ENCODE data around the gene ABTB1. TPM values are rescaled to one million over a fixed set of nuclear protein-coding genes. Genes with fewer than 3 reads are reported as not detected.

ABTB1 gene
- total RNA-seq, 1 experiment from 2014 or later = 3.6 TPM

GRCh38 chr3:127710155-127710941 is 37.6 kb downstream of the ABTB1 start:
- intact Hi-C loops (cut with micrococcal nuclease) = no loop called here
- peak overlapping the region; percentile 58 for H3K4me2 ChIP-seq (ENCODE audit: low read length)
- BruUV-seq (replicated peaks) = TSS peak; percentile 66
- no peaks in the 10 kb centered on the region for H3F3A ChIP-seq (ENCODE audit: low read length, unreplicated experiment)
- H3K27ac ChIP-seq (ENCODE audit: low read length) = peak overlapping the region; percentile 69
- no peaks in the 10 kb centered on the region for H3K9me3 ChIP-seq (ENCODE audit: low read length)
- peak; percentile 81 for DNase-seq
- H3K9ac ChIP-seq (ENCODE audit: low read length) = peak overlapping the region; percentile 23; the same call in 1 of the 2 replicates
- TF ChIP-seq EZH2 (IDR thresholded peaks at IDR 0.05; ENCODE audit: low read length, unreplicated experiment) = no peak
- TF ChIP-seq CTCF (conservative IDR thresholded peaks at IDR 0.05; ENCODE audit: low read depth, low read length) = no peak
- TF ChIP-seq EZH2phosphoT487 (IDR thresholded peaks at IDR 0.05; ENCODE audit: borderline replicate concordance, low read length) = no peak
- H2AFZ ChIP-seq (ENCODE audit: low read length) = no peak overlapping the region
- no peaks in the 10 kb centered on the region for H4K20me1 ChIP-seq (ENCODE audit: low read length)
- no peaks in the 10 kb centered on the region for H3K9me2 ChIP-seq (replicated peaks; ENCODE audit: low read length)
- no peaks in the 10 kb centered on the region for H3K36me3 ChIP-seq (ENCODE audit: low read depth, low read length)
- ATAC-seq = peak; percentile 86
- POLR2A ChIA-PET (ENCODE audit: unreplicated experiment) = interaction anchor here (0.6 kb wide), 1 partner anchor 27 kb away, joined by 4 read pairs; no protein-coding TSS in a partner anchor
- CTCF ChIA-PET = interaction anchor here (0.6 to 1.1 kb wide), 2 partner anchors 25 to 135 kb away, joined by 3 to 4 read pairs; no protein-coding TSS in a partner anchor
- H3K27me3 ChIP-seq (ENCODE audit: low read length) = no peaks in the 10 kb centered on the region
- H3K4me3 ChIP-seq (ENCODE audit: low read length) = no peak overlapping the region
- peaks cover 33% of the 10 kb centered on the region for H3K4me1 ChIP-seq (ENCODE audit: insufficient read depth, low read length)
- no peaks in the 10 kb centered on the region for H3K79me2 ChIP-seq (ENCODE audit: low read length)

- Histone ChIP-seq H3K4me2 (ENCODE audit: low read length) (peak overlapping the region; percentile 58; the same call in 1 of the 2 replicates), H3F3A (ENCODE audit: low read length, unreplicated experiment) (no peaks in the 10 kb centered on the region), H3K9me3 (ENCODE audit: low read length) (no peaks in the 10 kb centered on the region), H3K27ac (ENCODE audit: low read length) (peak overlapping the region; percentile 69), H3K27me3 (ENCODE audit: low read length) (no peaks in the 10 kb centered on the region), H3K9ac (ENCODE audit: low read length) (0 out of 2 replicates have a peak overlapping the region, but pooled peaks have one; percentile 14), H3K79me2 (ENCODE audit: low read length) (no peaks in the 10 kb centered on the region), H3K9me2 (replicated peaks; ENCODE audit: low read length) (no peaks in the 10 kb centered on the region), H2AFZ (ENCODE audit: low read length) (no peak overlapping the region), H3K36me3 (ENCODE audit: low read depth, low read length) (no peaks in the 10 kb centered on the region), H3K4me1 (ENCODE audit: insufficient read depth, low read length) (peaks cover 33% of the 10 kb centered on the region), H4K20me1 (ENCODE audit: low read length) (no peaks in the 10 kb centered on the region), H3K4me3 (ENCODE audit: low read length) (no peak overlapping the region)
- DNase-seq (no peak), ATAC-seq (no peak)
- TF ChIP-seq EZH2phosphoT487 (IDR thresholded peaks at IDR 0.05; ENCODE audit: borderline replicate concordance, low read length) (no peak), CTCF (conservative IDR thresholded peaks at IDR 0.05; ENCODE audit: low read depth, low read length) (no peak), EZH2 (IDR thresholded peaks at IDR 0.05; ENCODE audit: low read length, unreplicated experiment) (no peak)
- ChIA-PET POLR2A (ENCODE audit: unreplicated experiment) (interaction anchor here (0.6 to 0.7 kb wide), 2 partner anchors 28 to 104 kb away, joined by 4 read pairs; no protein-coding TSS in a partner anchor), CTCF (interaction anchor here (0.6 to 1.1 kb wide), 3 partner anchors 24 to 295 kb away, joined by 3 to 4 read pairs (median 3); no protein-coding TSS in a partner anchor)
- BruUV-seq (replicated peaks) = TSS peak; percentile 67
- intact Hi-C loops (cut with micrococcal nuclease) = no loop called here
Measured at GRCh38 chr3:127711021-127711695, 38.4 kb downstream of the ABTB1 start.
